Esophagus muscularis mucosa (tissue), 3 donors: ENCODE measurements around the gene SYF2.

Experiments
- CTCF ChIP-seq, 3 experiments: fragments of 200-600 bp in 2 of 3; fragments of 450-650 bp in 1 of 3; sonication (generic) in 2 of 3; IDR thresholded peaks; one replicate each; pipeline ENCODE4 v1.5.1; 2017 to 2019; ENCODE audit warnings: antibody characterized with exemption in 3 of 3, mild to moderate bottlenecking in 2 of 3, moderate library complexity in 1 of 3
- POLR2A ChIP-seq: fragments of 450-650 bp; IDR thresholded peaks from one replicate; pipeline ENCODE4 v1.6.1; 2017; ENCODE audit warnings: antibody characterized with exemption, moderate library complexity, mild to moderate bottlenecking, low read depth

DNA sequence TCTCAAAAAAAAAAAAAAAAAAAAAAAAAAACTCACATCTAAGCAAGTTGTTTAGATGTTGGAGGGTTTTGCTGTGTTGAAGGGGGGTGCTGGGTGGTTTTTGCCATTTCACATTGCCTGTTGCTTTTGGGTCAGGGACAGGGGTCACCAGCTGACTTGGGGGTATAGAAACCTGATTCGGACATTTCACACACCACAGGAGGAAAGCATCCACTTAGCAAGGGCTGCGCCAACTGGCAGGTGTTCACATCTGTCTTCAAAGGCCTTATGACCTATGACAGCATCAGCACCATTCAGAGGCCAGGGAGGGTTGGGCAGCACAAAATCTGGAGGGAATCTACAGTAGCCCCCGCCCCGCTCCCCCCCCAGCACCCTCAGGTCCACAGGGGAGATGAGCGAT is 45.2 kb downstream of the SYF2 start:
- TF ChIP-seq CTCF (IDR thresholded peaks at IDR 0.05) (no peak), POLR2A (no peak)
